Stimulated activated CD4-positive, alpha-beta T cell treated with anti-CD3 and anti-CD28 coated beads, TNF-alpha, amount 100 ng/mL, for 4 hours (primary cell): ENCODE results near the gene MEIOB.
"Not testable (repeated sequence)": the region's sequence is repeated elsewhere in the genome, so short reads cannot be mapped to it uniquely, and the experiment has no call there.

Experiments used
- DNase-seq, 3 experiments: peaks; one replicate each; pipeline ENCODE4 v3.0.0-alpha.2; 2020; ENCODE audit warnings: low read depth in 3 of 3

MEIOB gene

DNA sequence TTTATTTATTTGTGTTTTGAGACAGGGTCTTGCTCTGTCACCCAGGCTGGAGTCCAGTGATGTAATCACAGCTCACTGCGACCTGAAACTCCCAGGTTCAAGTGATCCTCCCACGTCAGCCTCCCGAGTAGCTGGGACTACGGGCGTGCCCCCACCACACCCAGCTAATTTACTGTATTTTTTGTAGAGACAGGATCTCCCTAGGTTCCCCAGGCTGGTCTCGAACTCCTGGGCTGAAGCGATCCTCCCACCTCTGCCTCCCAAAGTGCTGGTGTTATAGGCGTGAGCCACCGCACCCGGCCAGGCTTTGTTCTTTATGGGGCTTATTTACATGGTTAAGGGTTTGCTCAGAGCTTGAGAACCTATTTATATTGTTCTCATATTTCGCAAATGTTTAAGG lies 5.8 kb upstream of the MEIOB start:
- DNase-seq, result no peak

DNA sequence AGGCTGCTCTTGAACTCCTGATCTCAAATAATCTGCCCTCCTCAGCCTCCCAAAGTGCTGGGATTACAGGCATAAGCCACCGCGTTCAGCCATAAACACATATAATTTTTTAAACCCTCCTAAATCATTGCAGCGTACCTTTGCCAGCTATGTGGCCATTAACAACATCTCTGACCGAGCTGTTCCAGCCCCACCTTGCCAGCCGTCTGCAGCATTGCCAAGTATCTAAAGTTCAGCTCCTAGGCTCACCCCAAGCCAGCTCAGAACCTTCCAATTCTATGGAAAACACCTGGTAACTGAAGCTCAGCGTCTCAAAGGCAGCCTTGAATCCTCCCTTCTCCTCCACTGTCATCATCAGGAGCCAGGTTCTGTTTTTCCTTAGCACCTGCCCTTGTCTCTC lies 5.1 kb upstream of the MEIOB start:
- no peak for DNase-seq

DNA sequence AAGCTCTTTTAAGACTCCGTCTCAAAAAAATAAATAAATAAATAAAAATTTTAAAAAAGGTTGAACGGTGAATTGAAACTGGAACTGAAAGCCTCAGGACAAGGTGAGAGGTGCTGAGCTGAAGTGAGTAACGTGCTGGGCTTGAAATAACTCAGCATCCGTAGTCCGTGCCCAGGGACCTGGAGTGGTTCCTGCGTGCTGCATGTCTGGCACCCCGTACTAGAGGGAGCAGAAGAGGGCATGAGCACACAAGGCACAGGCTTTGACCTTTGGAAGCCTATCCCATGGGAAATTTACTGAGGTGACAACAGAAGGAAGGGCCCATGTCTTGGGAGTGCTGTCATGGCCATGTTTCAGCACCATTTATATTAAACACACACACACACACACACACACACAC lies 4.5 kb upstream of the MEIOB start:
- DNase-seq, result no peak

DNA sequence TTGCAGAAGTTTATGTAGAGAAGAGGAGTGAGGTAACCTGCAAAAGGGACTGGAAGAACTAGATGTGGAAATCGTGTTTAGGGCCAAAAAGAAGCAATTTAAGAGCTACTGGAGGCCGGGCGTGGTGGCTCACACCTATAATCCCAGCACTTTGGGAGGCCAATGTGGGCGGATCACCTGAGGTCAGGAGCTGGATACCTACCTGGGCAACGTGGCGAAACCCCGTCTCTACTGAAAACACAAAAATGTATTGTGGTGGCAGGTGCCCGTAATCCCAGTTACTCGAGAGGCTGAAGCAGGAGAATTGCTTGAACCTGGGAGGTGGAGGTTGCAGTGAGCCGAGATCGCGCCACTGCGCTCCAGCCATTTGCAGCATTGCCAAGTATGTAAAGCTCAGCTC lies 4.1 kb upstream of the MEIOB start:
- not testable (repeated sequence) for DNase-seq

DNA sequence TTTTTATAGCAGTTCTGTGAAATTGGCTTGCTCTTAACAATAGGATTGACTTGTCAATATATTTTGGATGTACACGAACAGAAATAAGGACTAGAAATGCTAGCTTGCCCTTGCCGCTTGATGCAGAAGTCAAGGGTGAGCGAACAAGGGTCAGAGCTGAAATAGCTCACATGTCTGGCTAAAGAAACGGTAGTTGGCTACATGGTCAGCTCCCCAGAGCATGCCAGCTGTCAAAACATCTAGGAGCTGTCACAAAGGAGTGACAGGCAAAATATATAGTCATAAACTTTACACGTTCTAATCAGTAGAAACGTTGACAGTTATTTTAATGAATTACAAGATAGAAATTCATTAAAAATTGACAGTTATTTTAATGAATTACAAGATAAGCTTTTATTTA lies 2.9 kb upstream of the MEIOB start:
- no peak for DNase-seq

DNA sequence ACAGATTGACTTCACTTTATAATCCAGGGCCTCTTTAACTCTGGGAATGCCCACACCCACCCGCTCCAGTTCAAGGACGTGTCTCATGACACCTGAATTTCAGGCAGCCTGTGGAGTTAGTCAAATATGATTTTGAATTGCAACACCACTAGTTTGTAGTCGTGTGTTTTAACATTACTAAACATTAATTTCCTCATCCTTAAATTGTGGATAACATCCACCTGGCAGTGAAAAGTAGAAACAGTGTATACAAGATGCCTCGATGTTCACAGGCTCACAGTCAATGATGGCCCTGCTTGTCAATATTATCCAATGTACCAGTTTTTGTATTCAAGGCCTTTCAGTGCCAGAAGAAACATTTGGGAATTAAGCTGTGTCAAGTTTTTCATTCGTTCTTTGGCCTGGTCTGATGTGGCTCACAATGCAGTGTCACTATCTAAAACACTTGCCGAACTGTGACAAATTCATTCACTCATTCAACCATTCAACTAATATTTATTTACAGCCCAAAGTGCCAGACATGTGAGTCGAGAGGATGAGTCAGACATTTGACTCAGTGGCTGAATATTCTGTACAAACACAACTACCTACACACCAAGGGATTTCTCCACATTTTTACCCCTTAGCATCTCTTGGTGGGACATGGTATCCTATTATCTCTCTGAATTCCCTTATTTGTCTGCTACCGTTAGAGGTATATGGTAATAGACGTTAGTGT lies 1.4 kb downstream of the MEIOB start:
- no peak for DNase-seq

DNA sequence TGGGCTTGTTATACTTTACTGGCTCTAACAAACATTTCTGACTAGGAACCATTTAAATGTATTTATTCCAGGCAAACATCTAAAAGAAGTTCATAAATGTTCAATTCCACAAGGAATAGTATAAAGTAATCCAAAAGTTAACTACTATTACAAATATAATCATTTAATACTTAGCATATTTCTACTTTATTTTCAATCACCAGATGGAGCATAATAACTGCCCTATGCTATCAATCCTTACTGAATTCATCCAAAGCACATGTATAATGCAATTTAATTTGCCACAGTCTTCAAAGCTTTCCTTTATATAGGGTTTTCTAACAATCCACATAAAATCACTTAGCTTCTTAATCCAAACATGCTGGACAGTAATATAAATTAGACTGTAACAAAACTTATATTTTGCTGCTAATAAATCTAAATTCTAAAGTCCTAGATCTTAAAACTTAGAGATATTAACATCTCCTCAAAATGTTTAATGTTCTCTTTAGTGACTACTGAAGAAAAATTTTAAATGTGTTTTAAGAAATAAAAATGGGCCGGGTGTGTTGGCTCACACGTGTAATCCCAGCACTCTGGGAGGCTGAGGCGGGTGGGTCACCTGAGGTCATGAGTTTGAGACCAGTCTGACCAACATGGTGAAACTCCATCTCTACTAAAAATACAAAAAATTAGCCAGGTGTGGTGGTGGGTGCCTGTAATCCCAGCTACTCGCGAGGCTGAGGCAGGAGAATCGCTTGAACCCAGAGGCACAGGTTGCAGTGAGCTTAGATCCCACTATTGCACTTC lies 5.9 kb downstream of the MEIOB start:
- DNase-seq, result no peak

DNA sequence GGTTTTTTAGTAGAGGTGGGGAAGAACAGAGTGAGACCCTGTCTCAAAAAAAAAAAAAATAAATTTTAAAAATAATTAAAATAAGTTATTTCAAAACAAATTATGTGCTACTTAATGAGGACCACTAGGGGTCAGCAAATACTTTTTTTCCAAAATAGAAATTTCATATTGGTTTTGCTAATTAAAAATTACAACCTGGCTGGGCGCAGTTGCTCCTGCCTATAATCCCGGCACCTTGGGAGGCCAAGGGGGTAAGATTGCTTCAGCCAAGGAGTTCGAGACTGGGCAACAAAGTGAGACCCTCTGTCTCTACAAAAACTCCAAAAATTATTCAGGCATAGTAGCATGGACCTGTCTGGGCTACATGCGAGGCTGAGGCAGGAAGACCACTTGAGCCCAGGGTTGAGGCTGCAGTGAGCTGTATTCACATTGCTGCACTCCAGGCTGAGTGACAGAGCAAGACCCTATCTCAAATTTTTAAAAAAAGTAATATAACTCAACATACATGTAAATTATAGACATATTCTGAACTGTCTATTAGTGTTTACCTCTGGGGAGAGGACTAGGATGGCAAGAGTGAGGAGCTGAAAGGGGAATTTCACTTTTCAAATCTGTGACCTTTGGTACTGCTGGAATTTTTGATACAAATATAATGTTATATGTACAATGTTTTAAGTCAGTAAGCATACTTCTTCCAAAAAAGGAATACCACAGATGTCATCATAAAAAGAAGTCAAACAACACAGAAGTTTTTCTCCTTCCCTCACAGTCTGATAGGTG lies 8.1 kb downstream of the MEIOB start:
- no peak for DNase-seq

DNA sequence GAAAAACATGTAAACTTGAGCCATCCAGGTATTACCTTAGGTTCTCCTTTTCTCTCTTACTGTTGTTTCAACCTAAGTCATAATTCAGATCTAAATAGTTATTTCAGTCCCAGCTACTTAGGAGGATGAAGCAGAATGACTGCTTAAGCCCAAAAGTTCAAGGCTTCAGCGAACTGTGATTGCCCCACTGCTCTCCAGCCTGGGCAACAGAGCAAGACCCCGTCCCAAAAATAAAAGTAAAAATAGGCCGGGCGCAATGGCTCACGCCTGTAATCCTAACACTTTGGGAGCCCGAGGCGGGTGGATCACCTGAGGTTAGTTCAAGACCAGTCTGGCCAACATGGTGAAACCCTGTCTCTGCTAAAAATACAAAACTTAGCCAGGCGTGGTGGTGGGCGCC lies 9.6 kb downstream of the MEIOB start:
- no peak for DNase-seq

DNA sequence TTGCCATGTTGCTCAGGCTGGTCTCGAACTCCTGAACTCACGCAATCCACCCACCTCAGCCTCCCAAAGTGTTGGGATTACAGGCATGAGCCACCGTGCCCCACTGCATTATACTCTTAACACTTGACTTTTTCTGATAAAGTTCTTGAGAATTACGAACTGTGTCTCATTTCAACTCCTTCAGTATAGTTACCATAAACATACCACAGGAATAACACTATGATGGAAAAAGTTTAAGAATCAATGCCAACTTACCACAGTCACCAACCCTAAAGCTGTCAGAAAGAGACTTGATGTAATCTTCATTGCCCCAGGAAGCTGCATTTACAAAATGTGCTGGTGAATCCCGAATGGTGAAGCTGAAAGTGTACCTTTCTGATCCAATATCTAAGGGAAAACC lies 10.2 kb downstream of the MEIOB start:
- no peak for DNase-seq

DNA sequence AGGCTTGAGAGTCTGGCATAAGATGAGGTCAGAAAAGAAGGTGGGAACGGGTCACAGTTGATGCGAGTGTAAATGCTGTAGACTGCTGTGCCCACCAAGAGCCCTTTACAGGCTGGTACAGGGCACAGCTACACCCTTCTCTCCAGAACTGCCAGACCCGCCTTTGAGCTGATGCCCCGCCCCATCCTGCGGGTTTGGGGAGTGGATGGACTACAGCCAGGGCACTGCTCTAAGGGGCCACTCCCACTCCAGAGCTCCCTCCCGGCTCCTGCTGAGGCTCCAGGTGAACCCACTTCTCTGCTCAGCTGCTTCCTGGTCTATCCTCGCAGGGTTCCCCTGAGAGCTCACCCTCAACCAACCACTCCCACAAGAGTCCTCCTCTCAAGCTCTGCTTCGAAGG lies 12.3 kb downstream of the MEIOB start:
- DNase-seq, result no peak

DNA sequence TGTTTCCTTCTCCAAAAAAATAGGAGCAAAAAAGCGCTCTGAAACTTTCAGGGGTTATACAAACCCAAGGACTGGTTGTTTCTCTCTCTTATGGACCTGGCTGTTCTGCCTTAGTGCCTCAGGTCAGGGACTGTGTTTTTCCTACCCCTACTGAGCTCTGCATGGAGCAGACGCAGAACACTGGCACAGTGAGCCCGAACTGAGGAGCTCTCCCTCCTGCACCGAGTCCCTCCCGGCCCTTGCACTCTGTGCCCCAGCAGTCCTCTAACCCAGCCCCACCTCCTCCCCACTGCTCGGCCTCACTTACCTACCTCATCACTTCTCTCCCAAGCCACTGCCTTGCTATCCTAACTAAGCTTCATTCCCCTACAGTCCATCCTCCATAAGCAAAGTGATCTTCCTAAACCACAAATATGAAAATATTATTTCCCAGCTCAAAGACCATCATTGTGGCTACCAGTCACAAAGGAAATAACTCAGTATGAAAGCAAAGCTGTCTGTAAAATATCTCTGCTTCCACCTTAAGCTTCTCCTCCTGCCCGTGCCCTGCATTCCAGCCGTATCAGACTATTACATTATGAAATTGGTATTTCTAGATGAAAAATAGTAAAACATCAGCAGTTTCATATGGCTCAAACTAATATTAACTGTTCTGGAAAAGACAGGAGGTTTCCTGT lies 13.6 kb downstream of the MEIOB start:
- DNase-seq, result no peak

DNA sequence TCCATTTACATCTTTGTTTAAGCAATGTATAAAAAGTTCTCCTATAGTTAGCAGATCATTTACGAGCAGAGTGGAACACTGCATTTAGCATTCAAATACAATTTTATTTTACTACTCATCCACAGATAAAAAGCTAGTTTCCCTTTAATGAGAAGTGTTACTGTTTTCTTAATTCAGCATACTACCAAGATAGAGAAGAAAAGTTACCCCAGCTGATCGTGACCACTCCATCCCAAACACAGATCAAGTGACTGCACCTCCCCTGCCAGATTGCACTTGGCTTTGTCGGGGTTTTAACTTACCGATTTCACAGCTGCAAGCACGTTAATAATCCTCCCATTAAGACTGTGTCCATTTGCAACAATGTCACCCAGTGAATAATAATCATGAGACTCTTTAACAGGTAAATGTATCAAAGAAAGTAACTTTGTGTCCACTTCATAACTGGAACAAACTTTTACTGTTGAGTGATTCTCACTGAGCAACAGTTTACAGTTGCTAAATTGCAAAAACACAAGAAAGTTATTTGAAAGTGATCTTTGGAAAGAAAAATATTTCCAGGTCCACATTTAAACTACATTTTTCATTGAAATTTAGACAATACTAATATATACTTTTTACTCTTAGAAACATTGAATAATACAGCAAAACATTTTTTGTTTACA lies 14.4 kb downstream of the MEIOB start:
- DNase-seq, result no peak

DNA sequence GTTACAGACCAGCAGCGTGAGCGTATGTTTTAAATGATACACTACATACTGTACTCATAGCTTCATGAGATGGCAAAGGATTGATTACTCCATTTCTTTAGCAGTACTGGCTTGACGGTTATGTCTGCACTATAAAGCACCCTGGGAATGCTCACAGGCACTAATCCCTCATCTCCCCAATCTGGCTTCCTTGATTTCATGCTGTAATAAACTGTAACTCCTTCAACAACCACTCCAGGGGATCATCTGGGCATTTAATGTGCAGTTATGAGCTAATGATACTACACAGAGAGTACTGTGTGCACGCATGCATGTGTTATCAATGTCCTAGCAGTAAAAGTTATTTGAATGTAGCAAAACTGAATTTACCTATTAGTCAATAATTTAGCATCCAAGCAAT lies 20.2 kb downstream of the MEIOB start:
- no peak for DNase-seq

DNA sequence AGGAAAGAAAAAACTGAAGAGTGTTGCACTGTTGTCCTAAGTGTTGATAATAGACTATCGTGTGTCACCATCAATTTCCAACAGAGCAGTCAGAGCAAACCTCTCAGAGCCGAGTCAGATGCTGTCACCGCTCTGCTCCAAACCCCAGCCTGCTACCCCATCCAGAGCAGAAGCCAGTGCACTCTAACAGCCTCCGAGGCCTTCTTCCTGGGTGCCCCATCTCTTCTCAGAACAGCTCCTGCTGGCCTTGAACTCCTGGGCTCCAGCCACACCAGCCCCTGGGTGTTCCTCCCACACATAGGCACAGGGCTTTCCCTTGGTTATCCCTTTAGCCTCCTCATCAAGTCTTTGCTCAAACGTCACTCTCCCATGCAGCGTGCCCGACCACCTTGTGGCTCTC lies 21.0 kb downstream of the MEIOB start:
- DNase-seq, result no peak

DNA sequence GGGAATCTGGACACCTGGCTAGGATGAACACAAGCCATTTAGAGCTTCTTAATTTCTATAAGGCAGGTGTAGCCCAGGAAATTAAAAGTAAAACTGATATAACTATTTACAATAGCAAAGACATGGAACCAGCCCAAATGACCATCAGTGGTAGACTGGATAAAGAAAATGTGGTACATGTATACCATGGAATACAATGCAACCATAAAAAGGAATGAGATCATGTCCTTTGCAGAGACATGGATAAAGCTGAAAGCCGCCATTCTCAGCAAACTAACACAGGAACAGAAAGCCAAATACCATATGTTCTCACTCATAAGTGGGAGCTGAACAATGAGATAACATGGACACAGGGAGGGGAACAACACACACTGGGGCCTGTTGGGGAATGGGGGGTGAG lies 25.5 kb downstream of the MEIOB start:
- DNase-seq, result no peak

DNA sequence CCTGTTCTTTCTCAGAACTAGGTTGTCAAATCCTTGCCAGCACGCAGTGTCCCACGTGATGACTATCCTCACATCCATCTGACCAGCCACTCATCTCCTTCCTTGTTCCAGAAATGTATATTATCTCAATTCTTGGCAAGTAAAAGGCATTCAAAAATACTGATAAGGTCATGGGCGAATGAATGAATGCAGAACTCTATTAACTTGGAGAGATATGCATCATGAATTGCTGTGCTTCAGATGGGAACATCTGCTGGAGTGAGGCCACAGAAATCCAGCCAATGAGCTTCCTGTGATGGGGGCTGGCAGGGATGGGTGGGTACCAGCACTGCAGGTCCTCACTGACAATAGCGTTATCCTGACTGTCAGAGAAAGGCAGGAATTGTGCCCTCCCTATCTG lies 26.0 kb downstream of the MEIOB start:
- no peak for DNase-seq

DNA sequence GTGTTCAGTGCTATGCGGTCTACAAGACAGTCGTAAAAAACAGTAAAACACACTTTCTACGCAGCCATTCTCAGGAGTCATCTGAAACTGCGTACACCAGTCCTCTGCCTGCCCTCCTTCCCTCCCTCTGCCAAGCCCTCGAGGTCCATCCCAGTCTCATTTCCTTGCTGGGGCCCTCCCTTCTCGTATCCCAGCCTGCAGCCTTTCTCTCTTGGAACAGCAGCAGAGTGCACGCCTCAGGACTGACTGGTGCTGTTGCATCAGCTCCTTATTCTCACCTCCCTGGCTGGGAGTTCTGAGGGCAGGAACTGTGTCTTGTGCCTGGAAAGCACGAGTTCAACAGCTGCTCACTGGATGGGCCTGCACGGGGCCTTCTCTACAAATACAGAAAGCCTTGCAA lies 32.4 kb downstream of the MEIOB start:
- DNase-seq, result no peak

DNA sequence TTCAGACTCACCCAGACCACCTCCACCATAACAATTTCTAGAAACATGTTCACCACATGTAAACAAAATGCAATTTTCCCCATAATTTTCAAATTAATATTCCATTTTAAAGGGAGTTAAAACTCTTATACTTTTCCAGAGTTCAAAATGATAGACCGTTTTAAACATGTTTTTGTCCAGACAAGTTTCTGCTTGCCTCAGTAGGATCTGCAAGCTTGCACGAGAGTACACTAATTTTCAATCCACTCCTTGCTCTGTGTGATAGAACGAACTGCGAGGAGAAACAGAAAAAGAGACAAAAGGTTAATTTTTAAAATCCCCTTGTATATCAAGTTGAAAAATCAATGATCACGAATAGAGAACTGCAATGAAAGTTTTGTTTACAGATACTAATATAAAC lies 37.9 kb downstream of the MEIOB start:
- DNase-seq, result no peak

DNA sequence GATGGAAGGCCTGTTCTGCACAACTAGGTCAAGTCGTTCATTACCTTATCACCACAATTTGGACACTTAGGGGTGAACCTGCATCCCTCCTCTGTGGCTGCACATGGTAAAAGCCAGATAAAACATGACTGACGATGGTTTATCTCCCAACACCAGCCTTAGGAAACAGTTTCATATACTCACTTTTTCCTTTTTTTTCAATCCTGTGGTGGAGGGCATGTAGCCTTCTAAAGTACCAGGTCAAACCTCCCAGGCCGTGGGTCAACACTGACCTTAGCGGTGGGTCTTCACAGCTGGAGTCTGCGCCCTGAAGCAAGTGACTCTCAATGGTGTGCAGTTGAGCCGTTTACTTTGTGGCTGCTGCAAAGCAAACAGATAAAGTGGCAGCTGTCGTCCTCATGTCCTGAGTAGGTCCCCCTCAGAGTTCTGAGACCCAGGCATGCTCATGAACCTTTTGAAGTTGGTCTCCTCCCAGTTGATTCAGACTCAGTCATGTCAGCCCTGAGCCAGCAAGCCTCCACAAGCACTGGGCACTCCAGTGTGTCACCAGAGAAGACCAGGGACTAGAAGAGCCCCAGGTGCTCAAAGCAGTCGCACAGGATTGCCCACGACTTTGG lies 39.0 kb downstream of the MEIOB start:
- no peak for DNase-seq
